HepG2 (cell line): ENCODE data around the gene GOLGA8T.
"Not testable (repeated sequence)": the region's sequence is repeated elsewhere in the genome, so short reads cannot be mapped to it uniquely, and the experiment has no call there.

ENCODE experiments used
- CTCF ChIP-seq: sonication (generic); formaldehyde crosslinking; IDR thresholded peaks from 2 replicates; pipeline ENCODE4 v1.5.0; 2020; ENCODE audit warnings: mild to moderate bottlenecking, missing genetic modification reagents, moderate library complexity
- FOXJ3 ChIP-seq: sonication (generic); formaldehyde crosslinking; IDR thresholded peaks from 2 replicates; pipeline ENCODE4 v1.4.0; 2020; ENCODE audit warnings: missing genetic modification reagents, mild to moderate bottlenecking, borderline replicate concordance
- KAT7 ChIP-seq: IDR thresholded peaks from 2 replicates; pipeline ENCODE4 v1.6.1; 2018; ENCODE audit warnings: borderline replicate concordance, missing compliant biosample characterization
- KDM6A ChIP-seq: IDR thresholded peaks from 2 replicates; pipeline ENCODE4 v1.6.1; 2016; ENCODE audit warnings: low read depth
- MEIS2 ChIP-seq: sonication (generic); formaldehyde crosslinking; IDR thresholded peaks from 2 replicates; pipeline ENCODE4 v1.9.0; 2021; ENCODE audit warnings: mild to moderate bottlenecking, missing genetic modification reagents
- MYC ChIP-seq: sonication (generic); formaldehyde crosslinking; IDR thresholded peaks from 2 replicates; pipeline ENCODE4 v1.9.0; 2021; ENCODE audit warnings: missing genetic modification reagents, borderline replicate concordance
- PHF8 ChIP-seq: sonication (generic); formaldehyde crosslinking; IDR thresholded peaks from 2 replicates; pipeline ENCODE4 v1.5.0; 2020; ENCODE audit warnings: missing genetic modification reagents
- POLR2AphosphoS5 ChIP-seq: IDR thresholded peaks from 2 replicates; pipeline ENCODE4 v1.6.1; 2012; ENCODE audit warnings: low read depth, low read length
- SRSF9 ChIP-seq: fragments of 200-400 bp; formaldehyde crosslinking; IDR thresholded peaks from 2 replicates; pipeline ENCODE4 v1.6.1; 2018; ENCODE audit warnings: borderline replicate concordance, mild to moderate bottlenecking, low read depth, low read length; ENCODE audit not compliant: insufficient read depth, poor library complexity, severe bottlenecking
- TAF1 ChIP-seq: sonication (generic); formaldehyde crosslinking; IDR thresholded peaks from 2 replicates; pipeline ENCODE4 v1.4.0; 2020; ENCODE audit warnings: missing genetic modification reagents
- ZFP62 ChIP-seq: sonication (generic); formaldehyde crosslinking; IDR thresholded peaks from 2 replicates; pipeline ENCODE4 v1.4.0; 2020; ENCODE audit warnings: missing genetic modification reagents
- ZNF354B ChIP-seq: sonication (generic); formaldehyde crosslinking; IDR thresholded peaks from 2 replicates; pipeline ENCODE4 v1.8.0; 2022; ENCODE audit warnings: mild to moderate bottlenecking, missing genetic modification reagents

GRCh38 chr15:30171452-30171851 is 36.6 kb downstream of the GOLGA8T start:
- not testable (repeated sequence) for TF ChIP-seq KAT7 (CRISPR knock-in tag); SRSF9; CTCF (CRISPR knock-in tag); MYC; TAF1; POLR2AphosphoS5; ZFP62 (CRISPR knock-in tag); ZNF354B (CRISPR knock-in tag); FOXJ3 (CRISPR knock-in tag); MEIS2; PHF8 (CRISPR knock-in tag); KDM6A (CRISPR knock-in tag)
